HL-60 (cell line): ENCODE data around the gene NIPBL.

ENCODE experiments used
- DNase-seq, 2 experiments: peaks; one replicate each; pipeline ENCODE4 v3.0.0-alpha.2; 2010 to 2020; ENCODE audit warnings: low read depth in 1 of 2, low spot score in 1 of 2
- H3K27ac ChIP-seq: fragments of 250-450 bp; sonication (Bioruptor Pico); replicated peaks from 2 replicates; pipeline ENCODE4 v1.5.1; 2020; ENCODE audit warnings: mild to moderate bottlenecking, moderate library complexity
- H3K27me3 ChIP-seq: fragments of 250-450 bp; sonication (Bioruptor Pico); 2 replicates; pipeline ENCODE4 v1.5.1; 2021; ENCODE audit warnings: mild to moderate bottlenecking, moderate library complexity; ENCODE audit not compliant: insufficient read depth, poor library complexity, severe bottlenecking
- H3K4me3 ChIP-seq: replicated peaks from 2 replicates; pipeline ENCODE4 v1.5.1; 2011; ENCODE audit warnings: mild to moderate bottlenecking, control low read depth, low read length; ENCODE audit not compliant: insufficient read depth
- CTCF ChIP-seq: IDR thresholded peaks from one replicate; pipeline ENCODE4 v1.5.1; 2011; ENCODE audit warnings: low read length, control low read depth, inconsistent platforms; ENCODE audit not compliant: insufficient read depth
- GABPA ChIP-seq: IDR thresholded peaks from 2 replicates; pipeline ENCODE4 v1.6.1; 2012; ENCODE audit warnings: low read depth
- POLR2AphosphoS5 ChIP-seq: IDR thresholded peaks from 2 replicates; pipeline ENCODE4 v1.6.1; 2012; ENCODE audit warnings: low read depth
- REST ChIP-seq: IDR thresholded peaks from 2 replicates; pipeline ENCODE4 v1.6.1; 2012; ENCODE audit warnings: low read depth; ENCODE audit not compliant: insufficient replicate concordance
- SPI1 ChIP-seq: IDR thresholded peaks from 2 replicates; pipeline ENCODE4 v1.6.1; 2012; ENCODE audit warnings: low read depth, mild to moderate bottlenecking, borderline replicate concordance

NIPBL gene

GRCh38 chr5:37028910-37029309 lies 152.3 kb downstream of the NIPBL start:
- H3K27me3 ChIP-seq: no peaks in the 10 kb centered on the region
- TF ChIP-seq SPI1 (no peak), GABPA (no peak), REST (no peak)
- no peak overlapping the region for H3K4me3 ChIP-seq
- DNase-seq: no peak
- H3K27ac ChIP-seq: no peak overlapping the region

GRCh38 chr5:37029436-37029835 lies 152.9 kb downstream of the NIPBL start:
- TF ChIP-seq REST (no peak), SPI1 (no peak), CTCF (no peak), POLR2AphosphoS5 (no peak), GABPA (no peak)
- no peak overlapping the region for H3K4me3 ChIP-seq
- H3K27ac ChIP-seq: no peak overlapping the region
- H3K27me3 ChIP-seq: no peaks in the 10 kb centered on the region
- DNase-seq: no peak

GRCh38 chr5:37034955-37035354 lies 158.4 kb downstream of the NIPBL start:
- DNase-seq: no peak
- no peaks in the 10 kb centered on the region for H3K27me3 ChIP-seq
- TF ChIP-seq POLR2AphosphoS5: no peak
- no peak for TF ChIP-seq REST
- TF ChIP-seq GABPA: no peak
- TF ChIP-seq SPI1: no peak
- TF ChIP-seq CTCF: no peak
- no peak overlapping the region for H3K27ac ChIP-seq
- H3K4me3 ChIP-seq: no peak overlapping the region

- peak; percentile 15 to 53 for DNase-seq
- no peak for TF ChIP-seq CTCF
- peak; percentile 51; the same call in 1 of the 2 replicates for TF ChIP-seq SPI1
- no peak for TF ChIP-seq POLR2AphosphoS5
- Histone ChIP-seq H3K27me3 (no peaks in the 10 kb centered on the region), H3K4me3 (no peak overlapping the region), H3K27ac (no peak overlapping the region)
Observed at GRCh38 chr5:37037840-37038239, 161.3 kb downstream of the NIPBL start.
